ENCODE measurements around the gene GLI3. TPM values are rescaled to one million over a fixed set of nuclear protein-coding genes. Genes with fewer than 3 reads are reported as not detected.

The GLI3 gene
- total RNA-seq, 1 experiment from 2014 or later: 46.2 TPM

GRCh38 chr7:42137431-42137830, 99.6 kb downstream of the GLI3 start:
- peak; percentile 51 for ATAC-seq
- DNase-seq (ENCODE audit: low spot score): no peak
- Mint-ChIP-seq H3K36me3 (no peaks in the 10 kb centered on the region), H3K27ac (peak overlapping the region; percentile 5; the same call in 1 of the 2 replicates), H3K4me1 (peaks cover 56% of the 10 kb centered on the region), H3K9me3 (no peaks in the 10 kb centered on the region), H3K4me3 (no peak overlapping the region), H3K27me3 (ENCODE audit: low read depth) (no peaks in the 10 kb centered on the region)
- no peak for TF ChIP-seq ZNF416 (CRISPR knock-in tag; IDR thresholded peaks at IDR 0.05)
- TF ChIP-seq NFATC4 (CRISPR knock-in tag; IDR thresholded peaks at IDR 0.05): no peak
- no peak for TF ChIP-seq IRF2 (CRISPR knock-in tag; IDR thresholded peaks at IDR 0.05; ENCODE audit: borderline replicate concordance, low read depth)
- no peak for TF ChIP-seq ATF6 (CRISPR knock-in tag; IDR thresholded peaks at IDR 0.05)
- TF ChIP-seq ZNF317 (CRISPR knock-in tag; IDR thresholded peaks at IDR 0.05; ENCODE audit: borderline replicate concordance, low read depth): no peak
- TF ChIP-seq SOX15 (CRISPR knock-in tag; IDR thresholded peaks at IDR 0.05): no peak
- no peak for TF ChIP-seq ZNF232 (CRISPR knock-in tag; IDR thresholded peaks at IDR 0.05)
- CTCF ChIA-PET: interaction anchor here (1.6 to 2.0 kb wide), 2 partner anchors 20 to 196 kb away, joined by 4 read pairs; no protein-coding TSS in a partner anchor
- POLR2A ChIA-PET: no interaction called here

GRCh38 chr7:42135728-42136127, 101.3 kb downstream of the GLI3 start:
- DNase-seq (ENCODE audit: low spot score) (no peak), ATAC-seq (no peak)
- Mint-ChIP-seq H3K27ac (no peak overlapping the region), H3K4me1 (peaks cover 56% of the 10 kb centered on the region), H3K9me3 (no peaks in the 10 kb centered on the region), H3K4me3 (no peak overlapping the region), H3K27me3 (ENCODE audit: low read depth) (no peaks in the 10 kb centered on the region), H3K36me3 (no peaks in the 10 kb centered on the region)
- ChIA-PET POLR2A (no interaction called here), CTCF (no interaction called here)
- TF ChIP-seq HMGA2 (CRISPR knock-in tag; IDR thresholded peaks at IDR 0.05) (no peak), SMAD4 (CRISPR knock-in tag; IDR thresholded peaks at IDR 0.05) (no peak), ZNF317 (CRISPR knock-in tag; IDR thresholded peaks at IDR 0.05; ENCODE audit: borderline replicate concordance, low read depth) (no peak), ATF3 (CRISPR knock-in tag; conservative IDR thresholded peaks at IDR 0.05) (no peak), OVOL2 (CRISPR knock-in tag; IDR thresholded peaks at IDR 0.05; ENCODE audit: borderline replicate concordance) (no peak), AR (CRISPR knock-in tag; IDR thresholded peaks at IDR 0.05) (no peak), KAT7 (CRISPR knock-in tag; IDR thresholded peaks at IDR 0.05; ENCODE audit: borderline replicate concordance) (no peak), CREB1 (CRISPR knock-in tag; IDR thresholded peaks at IDR 0.05) (no peak), PRRX2 (CRISPR knock-in tag; IDR thresholded peaks at IDR 0.05) (no peak), ZSCAN18 (CRISPR knock-in tag; IDR thresholded peaks at IDR 0.05) (no peak), RORB (CRISPR knock-in tag; IDR thresholded peaks at IDR 0.05) (no peak)

All from WTC11 (cell line).